ENCODE data around the gene CFDP1.

The CFDP1 gene

DNA sequence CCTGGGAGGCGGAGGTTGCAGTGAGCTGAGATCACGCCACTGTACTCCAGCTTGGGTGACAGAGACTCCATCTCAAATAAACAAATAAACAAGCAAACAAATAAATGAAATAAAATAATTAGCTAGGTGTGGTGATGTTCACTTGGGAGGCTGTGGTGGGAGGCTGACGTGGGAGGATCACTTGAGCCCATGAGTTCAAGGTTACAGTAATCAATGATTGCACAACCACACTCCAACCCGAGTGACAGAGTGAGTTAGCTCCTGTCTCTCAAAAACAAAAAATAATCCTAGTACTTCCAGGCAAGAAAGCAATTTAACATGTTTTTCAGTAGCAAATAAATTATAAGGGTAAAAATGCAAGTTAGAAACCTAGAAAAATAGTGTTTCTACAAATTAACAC, 26.4 kb downstream of the CFDP1 start:
- DNase-seq (ENCODE audit: low spot score) = no peak

GRCh38 chr16:75402821-75403475, 30.4 kb downstream of the CFDP1 start:
- peak; percentile 31 for DNase-seq (ENCODE audit: low spot score)

- no peak for DNase-seq (ENCODE audit: low spot score)
These were observed 31.0 kb downstream of the CFDP1 start for GRCh38 chr16:75402159-75402820.

- DNase-seq (ENCODE audit: low spot score) = no peak
These were observed 31.6 kb downstream of the CFDP1 start for GRCh38 chr16:75401691-75402090.

- DNase-seq (ENCODE audit: low spot score) = no peak
These were observed 35.0 kb downstream of the CFDP1 start for GRCh38 chr16:75398333-75398732.

DNA sequence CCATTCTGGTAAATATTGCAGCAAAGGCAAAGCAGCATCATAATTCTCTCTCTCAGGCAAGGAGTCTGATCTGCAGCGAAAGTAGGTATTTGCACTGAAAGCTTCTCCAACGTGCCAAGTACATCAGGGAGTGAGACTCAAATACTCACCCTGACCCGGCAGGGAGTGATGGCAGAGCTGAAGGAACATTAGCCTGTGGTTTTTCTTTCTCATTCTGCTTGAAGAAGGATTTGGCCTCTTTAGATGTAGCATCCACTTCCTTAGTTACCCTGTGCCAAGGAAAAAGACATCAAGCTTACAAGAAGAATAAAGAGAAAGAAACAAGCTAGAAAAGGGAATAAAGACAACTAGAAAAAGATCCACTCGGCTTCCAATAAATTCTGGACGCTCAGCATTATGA, 38.4 kb downstream of the CFDP1 start:
- DNase-seq (ENCODE audit: low spot score) = no peak

DNA sequence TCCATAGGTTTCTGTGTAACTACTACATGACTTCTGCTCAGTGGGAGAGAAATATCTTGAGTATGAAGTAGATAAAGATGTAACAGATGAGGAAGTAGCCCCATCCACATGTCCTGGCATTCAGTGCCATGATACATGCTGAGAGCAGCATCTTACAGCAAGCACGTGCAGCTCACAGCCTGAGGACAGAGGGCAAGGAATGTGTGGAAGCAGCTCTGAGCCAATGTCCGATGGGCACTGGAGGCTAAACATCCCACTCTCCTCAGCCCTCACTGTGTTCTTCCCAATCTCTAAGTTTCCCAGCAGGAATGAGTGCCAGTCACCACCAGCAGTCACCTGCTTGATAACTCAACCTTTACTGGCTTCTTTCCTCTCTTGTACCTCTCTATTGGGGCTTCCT, 40.4 kb downstream of the CFDP1 start:
- no peak for DNase-seq (ENCODE audit: low spot score)

- DNase-seq (ENCODE audit: low spot score) = no peak
These were observed 42.2 kb downstream of the CFDP1 start for GRCh38 chr16:75390926-75391653.

DNA sequence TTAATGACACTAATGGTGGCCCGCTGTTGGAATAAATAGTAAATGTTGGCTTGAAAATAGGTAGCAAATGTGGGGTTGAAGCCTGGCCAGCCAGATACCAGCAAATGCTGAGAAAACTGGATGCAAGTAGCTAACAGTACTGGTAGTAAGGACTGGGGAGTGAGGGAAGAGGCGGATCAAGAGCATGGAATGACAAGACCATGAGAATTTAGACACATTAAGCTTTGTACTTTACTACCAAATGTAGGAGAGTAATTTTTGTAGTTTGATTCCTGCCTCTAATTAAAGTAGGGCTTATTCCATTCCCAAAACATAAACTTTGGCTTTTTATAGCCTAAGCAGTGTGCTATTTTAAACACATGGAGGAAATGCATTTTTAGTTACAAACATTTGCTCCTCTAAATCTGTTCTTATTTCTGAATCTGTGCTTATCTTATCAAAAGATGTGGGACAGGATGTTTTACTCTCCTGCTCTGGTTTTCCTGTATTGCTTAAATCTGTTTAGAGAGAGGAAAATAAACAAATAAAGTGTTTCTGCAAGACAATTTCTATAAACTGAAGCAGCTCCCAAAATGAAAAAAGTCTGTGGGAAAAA, 44.1 kb downstream of the CFDP1 start:
- no peak for DNase-seq (ENCODE audit: low spot score)

- DNase-seq (ENCODE audit: low spot score) = no peak
These were observed 45.4 kb downstream of the CFDP1 start for GRCh38 chr16:75387951-75388350.

- peak; percentile 30 for DNase-seq (ENCODE audit: low spot score)
These were observed 47.7 kb downstream of the CFDP1 start for GRCh38 chr16:75385507-75386152.

GRCh38 chr16:75383141-75383540, 50.2 kb downstream of the CFDP1 start:
- DNase-seq (ENCODE audit: low spot score) = no peak

DNA sequence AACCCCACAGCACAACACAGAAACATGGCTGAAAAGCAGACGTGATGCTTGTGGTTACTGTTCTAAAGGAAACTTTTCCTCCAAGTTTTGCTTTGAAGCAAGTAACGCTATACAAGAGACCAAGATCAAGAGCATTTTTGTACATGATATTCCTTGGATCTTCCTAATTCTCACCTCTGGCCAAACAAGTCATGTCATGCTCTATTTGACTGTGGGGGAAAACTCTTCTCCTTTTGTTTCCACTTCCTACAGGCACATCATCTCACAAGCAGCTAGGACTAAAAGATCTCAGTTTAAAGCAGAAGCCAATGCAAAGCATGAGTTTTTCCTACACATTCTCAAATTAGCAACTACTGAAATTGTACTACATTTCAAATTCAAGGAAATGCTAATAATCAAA, 50.7 kb downstream of the CFDP1 start:
- no peak for DNase-seq (ENCODE audit: low spot score)

- no peak for DNase-seq (ENCODE audit: low spot score)
These were observed 52.4 kb downstream of the CFDP1 start for GRCh38 chr16:75380870-75381269.

GRCh38 chr16:75379911-75380847, 53.1 kb downstream of the CFDP1 start:
- DNase-seq (ENCODE audit: low spot score) = no peak

GRCh38 chr16:75379339-75379738, 54.0 kb downstream of the CFDP1 start:
- no peak for DNase-seq (ENCODE audit: low spot score)

GRCh38 chr16:75378616-75379015, 54.7 kb downstream of the CFDP1 start:
- DNase-seq (ENCODE audit: low spot score) = no peak

GRCh38 chr16:75377729-75378386, 55.4 kb downstream of the CFDP1 start:
- no peak for DNase-seq (ENCODE audit: low spot score)

DNA sequence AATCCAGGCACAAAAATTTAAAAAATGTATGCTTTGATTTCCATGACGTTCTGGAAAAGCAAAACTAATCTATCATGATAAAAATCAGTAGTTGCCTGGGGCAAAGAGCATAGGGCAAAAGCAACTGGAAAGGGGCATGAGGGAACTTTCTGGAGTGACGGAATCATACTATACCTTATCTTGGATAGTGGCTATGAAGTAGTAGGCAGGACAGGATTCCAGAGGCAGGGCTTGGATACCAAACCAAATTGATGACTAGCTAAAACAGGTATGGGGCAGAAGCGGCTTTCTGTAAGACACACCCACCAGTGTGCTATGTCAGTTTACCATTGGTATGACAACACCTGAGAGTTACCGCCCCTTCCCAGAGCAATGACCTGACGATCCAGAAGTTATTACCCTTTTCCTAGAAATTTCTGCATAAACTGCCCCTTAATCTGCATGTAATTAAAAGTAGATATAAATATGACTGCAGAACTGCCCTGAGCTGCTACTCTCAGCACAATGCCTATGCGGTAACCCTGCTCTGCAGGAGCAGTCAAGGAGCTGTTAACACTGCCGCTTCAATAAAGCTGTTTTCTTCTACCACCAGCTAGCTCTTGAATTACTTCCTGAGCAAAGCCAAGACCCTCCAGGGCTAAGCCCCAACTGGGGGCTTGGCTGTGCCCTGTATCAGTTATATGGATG, 56.7 kb downstream of the CFDP1 start:
- no peak for DNase-seq (ENCODE audit: low spot score)

DNA sequence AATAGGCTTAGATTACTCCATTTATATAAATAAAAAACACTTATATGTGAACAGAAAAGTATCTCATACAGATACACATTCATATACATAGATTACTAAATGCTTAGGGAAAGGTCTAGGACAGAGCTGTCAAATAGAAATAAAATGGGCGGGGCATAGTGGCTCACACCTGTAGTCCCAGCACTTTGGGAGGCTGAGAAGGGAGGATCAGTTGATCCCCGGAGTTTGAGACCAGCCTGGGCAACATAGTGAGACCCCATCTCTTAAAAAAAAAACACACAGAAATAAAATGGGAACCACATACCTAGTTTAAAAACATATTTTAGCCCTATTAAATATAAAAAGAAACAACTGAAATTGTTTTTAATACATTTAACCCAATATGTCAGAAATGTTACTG, 58.9 kb downstream of the CFDP1 start:
- DNase-seq (ENCODE audit: low spot score) = no peak

Measured in HuH-7 (cell line).